ENCODE measurements around the gene GDPD5.

DNA sequence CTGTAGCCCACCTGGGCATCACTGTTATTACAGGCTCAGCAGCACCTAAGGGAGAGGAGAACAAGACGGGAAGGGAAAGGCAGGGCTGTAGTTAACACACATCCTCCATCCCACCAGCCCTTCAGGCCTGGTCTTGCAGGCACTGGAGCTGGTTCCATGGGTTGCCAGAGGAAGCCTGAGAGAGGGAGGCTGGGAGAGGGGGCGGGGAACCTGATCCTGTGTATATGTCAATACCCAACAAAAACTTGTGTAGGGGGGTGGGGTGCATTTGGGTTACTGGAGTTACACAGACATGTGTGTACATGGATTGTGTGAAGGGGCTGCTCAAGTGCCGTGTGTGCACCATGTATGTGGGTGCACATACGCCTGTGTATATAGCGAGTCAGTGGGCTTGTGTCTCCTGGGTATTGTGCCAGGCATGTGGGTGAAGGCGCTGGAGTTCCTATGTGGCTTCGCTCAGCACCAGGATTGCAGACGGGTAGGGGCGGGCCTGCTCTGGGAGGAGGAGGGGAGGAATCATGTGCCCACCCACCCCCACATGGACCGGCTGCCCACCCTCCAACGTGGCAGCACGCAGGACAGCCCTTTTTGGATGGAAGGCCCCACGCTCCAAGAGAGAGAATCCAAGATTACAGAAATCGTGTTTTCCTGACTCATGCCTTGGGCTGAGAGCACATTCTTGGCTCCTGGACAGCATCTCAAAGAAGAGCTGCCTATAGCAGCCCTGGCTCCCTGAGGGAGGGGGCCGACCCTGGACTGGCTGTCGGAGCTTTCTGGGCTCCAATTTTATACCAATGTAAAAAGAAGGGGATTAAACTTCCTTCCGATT is 32.1 kb upstream of the GDPD5 start:
- TF ChIP-seq, protein P1, sequence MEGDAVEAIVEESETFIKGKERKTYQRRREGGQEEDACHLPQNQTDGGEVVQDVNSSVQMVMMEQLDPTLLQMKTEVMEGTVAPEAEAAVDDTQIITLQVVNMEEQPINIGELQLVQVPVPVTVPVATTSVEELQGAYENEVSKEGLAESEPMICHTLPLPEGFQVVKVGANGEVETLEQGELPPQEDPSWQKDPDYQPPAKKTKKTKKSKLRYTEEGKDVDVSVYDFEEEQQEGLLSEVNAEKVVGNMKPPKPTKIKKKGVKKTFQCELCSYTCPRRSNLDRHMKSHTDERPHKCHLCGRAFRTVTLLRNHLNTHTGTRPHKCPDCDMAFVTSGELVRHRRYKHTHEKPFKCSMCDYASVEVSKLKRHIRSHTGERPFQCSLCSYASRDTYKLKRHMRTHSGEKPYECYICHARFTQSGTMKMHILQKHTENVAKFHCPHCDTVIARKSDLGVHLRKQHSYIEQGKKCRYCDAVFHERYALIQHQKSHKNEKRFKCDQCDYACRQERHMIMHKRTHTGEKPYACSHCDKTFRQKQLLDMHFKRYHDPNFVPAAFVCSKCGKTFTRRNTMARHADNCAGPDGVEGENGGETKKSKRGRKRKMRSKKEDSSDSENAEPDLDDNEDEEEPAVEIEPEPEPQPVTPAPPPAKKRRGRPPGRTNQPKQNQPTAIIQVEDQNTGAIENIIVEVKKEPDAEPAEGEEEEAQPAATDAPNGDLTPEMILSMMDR (conservative IDR thresholded peaks at IDR 0.05 in 1 of 2, IDR thresholded peaks at IDR 0.05 in 1 of 2; ENCODE audit: low read depth in 1 of 2, low read length in 2 of 2) = no peak
- TF ChIP-seq EZH2 (IDR thresholded peaks at IDR 0.05; ENCODE audit: low read length, missing control alignments) = no peak

All from fibroblast of lung (primary cell).